SJSA1 (cell line): ENCODE results near the gene TCF7L2. TPM values are rescaled to one million over a fixed set of nuclear protein-coding genes. Genes with fewer than 3 reads are reported as not detected.

Experiments
- DNase-seq, 2 experiments: peaks; one replicate each; pipeline ENCODE4 v3.0.0-alpha.2; 2015 to 2020; ENCODE audit warnings: low spot score in 2 of 2, low read depth in 1 of 2
- H3K27ac ChIP-seq: fragments of 250-450 bp; sonication (Bioruptor Pico); 2 replicates; pipeline ENCODE4 v1.5.1; 2020; ENCODE audit warnings: mild to moderate bottlenecking, moderate library complexity
- H3K27me3 ChIP-seq: fragments of 250-450 bp; sonication (Bioruptor Pico); replicated peaks from 2 replicates; pipeline ENCODE4 v1.5.1; 2020; ENCODE audit warnings: mild to moderate bottlenecking, moderate library complexity
- H3K36me3 ChIP-seq: fragments of 250-450 bp; sonication (Bioruptor Pico); 2 replicates; pipeline ENCODE4 v1.5.1; 2020; ENCODE audit warnings: mild to moderate bottlenecking
- H3K4me1 ChIP-seq: fragments of 250-450 bp; sonication (Bioruptor Pico); replicated peaks from 2 replicates; pipeline ENCODE4 v1.6.1; 2021; ENCODE audit warnings: mild to moderate bottlenecking
- H3K4me3 ChIP-seq: fragments of 250-450 bp; sonication (Bioruptor Pico); 2 replicates; pipeline ENCODE4 v1.5.1; 2020; ENCODE audit warnings: mild to moderate bottlenecking
- H3K9me3 ChIP-seq: fragments of 250-450 bp; sonication (Bioruptor Pico); replicated peaks from 2 replicates; pipeline ENCODE4 v1.5.1; 2020; ENCODE audit warnings: mild to moderate bottlenecking
- total RNA-seq: library from RNA; depleted of rRNA; stranded (reverse); fragments of >200 nt; shearing (Covaris generic); gene quantifications from 2 replicates; pipeline ENCODE4 v1.2.3, GENCODE V29; 2014

Gene TCF7L2
- total RNA-seq, 1 experiment from 2014 or later = 4.4 TPM

- no peak for DNase-seq
- H3K9me3 ChIP-seq = no peaks in the 10 kb centered on the region
- H3K27me3 ChIP-seq = no peaks in the 10 kb centered on the region
- H3K4me1 ChIP-seq = peaks cover 48% of the 10 kb centered on the region
- peaks cover 14% of the 10 kb centered on the region; the same call in 1 of the 2 replicates for H3K36me3 ChIP-seq
- no peak overlapping the region for H3K27ac ChIP-seq
- no peak overlapping the region for H3K4me3 ChIP-seq
Observed at GRCh38 chr10:112983444-112984056, 33.5 kb downstream of the TCF7L2 start.

- Histone ChIP-seq H3K27me3 (no peaks in the 10 kb centered on the region), H3K27ac (no peak overlapping the region)
Observed at GRCh38 chr10:112984756-112985155, 34.7 kb downstream of the TCF7L2 start.

GRCh38 chr10:112985690-112986543, 35.9 kb downstream of the TCF7L2 start:
- no peak overlapping the region for H3K27ac ChIP-seq
- peaks cover 6% of the 10 kb centered on the region for H3K36me3 ChIP-seq
- H3K4me1 ChIP-seq = peaks cover 48% of the 10 kb centered on the region
- DNase-seq = no peak
- no peaks in the 10 kb centered on the region for H3K27me3 ChIP-seq
- no peaks in the 10 kb centered on the region for H3K9me3 ChIP-seq
- no peak overlapping the region for H3K4me3 ChIP-seq

More at GRCh38 chr10:112984756-112985155, 34.7 kb downstream of the TCF7L2 start:
- no peak for DNase-seq
- H3K4me3 ChIP-seq = no peak overlapping the region
- H3K4me1 ChIP-seq = peaks cover 52% of the 10 kb centered on the region
- peaks cover 8% of the 10 kb centered on the region; the same call in 1 of the 2 replicates for H3K36me3 ChIP-seq
- H3K9me3 ChIP-seq = no peaks in the 10 kb centered on the region

- Histone ChIP-seq H3K9me3 (no peaks in the 10 kb centered on the region), H3K4me1 (peaks cover 41% of the 10 kb centered on the region), H3K27me3 (no peaks in the 10 kb centered on the region), H3K36me3 (peaks cover 10% of the 10 kb centered on the region), H3K27ac (no peak overlapping the region), H3K4me3 (no peak overlapping the region)
- no peak for DNase-seq
Observed at GRCh38 chr10:112986544-112987190, 36.6 kb downstream of the TCF7L2 start.

GRCh38 chr10:112988839-112989406, 38.9 kb downstream of the TCF7L2 start:
- DNase-seq = no peak

GRCh38 chr10:112989826-112990225, 39.8 kb downstream of the TCF7L2 start:
- no peak for DNase-seq

More at GRCh38 chr10:112988839-112989406, 38.9 kb downstream of the TCF7L2 start:
- Histone ChIP-seq H3K36me3 (peaks cover 16% of the 10 kb centered on the region), H3K4me3 (no peak overlapping the region), H3K9me3 (no peaks in the 10 kb centered on the region), H3K27me3 (no peaks in the 10 kb centered on the region), H3K27ac (no peak overlapping the region), H3K4me1 (peaks cover 32% of the 10 kb centered on the region)

GRCh38 chr10:112990271-112990670, 40.2 kb downstream of the TCF7L2 start:
- no peak for DNase-seq
- no peak overlapping the region for H3K4me3 ChIP-seq
- H3K27me3 ChIP-seq = no peaks in the 10 kb centered on the region
- no peak overlapping the region for H3K27ac ChIP-seq
- peaks cover 29% of the 10 kb centered on the region for H3K4me1 ChIP-seq
- no peaks in the 10 kb centered on the region for H3K9me3 ChIP-seq
- peaks cover 19% of the 10 kb centered on the region for H3K36me3 ChIP-seq

More at GRCh38 chr10:112989826-112990225, 39.8 kb downstream of the TCF7L2 start:
- Histone ChIP-seq H3K4me3 (no peak overlapping the region), H3K9me3 (no peaks in the 10 kb centered on the region), H3K36me3 (peaks cover 16% of the 10 kb centered on the region), H3K4me1 (peaks cover 32% of the 10 kb centered on the region), H3K27me3 (no peaks in the 10 kb centered on the region), H3K27ac (no peak overlapping the region)

- Histone ChIP-seq H3K36me3 (peaks cover 19% of the 10 kb centered on the region), H3K27me3 (no peaks in the 10 kb centered on the region), H3K9me3 (no peaks in the 10 kb centered on the region), H3K4me1 (peaks cover 11% of the 10 kb centered on the region), H3K4me3 (no peak overlapping the region), H3K27ac (no peak overlapping the region)
- no peak for DNase-seq
Observed at GRCh38 chr10:112991888-112992491, 41.9 kb downstream of the TCF7L2 start.

- Histone ChIP-seq H3K4me3 (no peak overlapping the region), H3K27ac (no peak overlapping the region), H3K36me3 (peaks cover 16% of the 10 kb centered on the region; the same call in 1 of the 2 replicates), H3K9me3 (no peaks in the 10 kb centered on the region), H3K27me3 (no peaks in the 10 kb centered on the region), H3K4me1 (peaks cover 7% of the 10 kb centered on the region)
- DNase-seq = no peak
Observed at GRCh38 chr10:112996462-112996861, 46.4 kb downstream of the TCF7L2 start.

GRCh38 chr10:112999102-112999501, 49.1 kb downstream of the TCF7L2 start:
- H3K4me3 ChIP-seq = no peak overlapping the region
- H3K4me1 ChIP-seq = peaks cover 17% of the 10 kb centered on the region
- peaks cover 19% of the 10 kb centered on the region for H3K36me3 ChIP-seq
- no peaks in the 10 kb centered on the region for H3K27me3 ChIP-seq
- DNase-seq = no peak
- H3K27ac ChIP-seq = no peak overlapping the region
- H3K9me3 ChIP-seq = no peaks in the 10 kb centered on the region

GRCh38 chr10:113000442-113000841, 50.4 kb downstream of the TCF7L2 start:
- peaks cover 17% of the 10 kb centered on the region for H3K4me1 ChIP-seq
- no peak overlapping the region for H3K27ac ChIP-seq
- DNase-seq = no peak
- no peak overlapping the region for H3K4me3 ChIP-seq
- no peaks in the 10 kb centered on the region for H3K27me3 ChIP-seq
- peaks cover 23% of the 10 kb centered on the region for H3K36me3 ChIP-seq
- H3K9me3 ChIP-seq = no peaks in the 10 kb centered on the region

GRCh38 chr10:113000876-113001598, 51.0 kb downstream of the TCF7L2 start:
- Histone ChIP-seq H3K27me3 (no peaks in the 10 kb centered on the region), H3K36me3 (peaks cover 23% of the 10 kb centered on the region), H3K27ac (no peak overlapping the region), H3K9me3 (no peaks in the 10 kb centered on the region), H3K4me1 (peaks cover 17% of the 10 kb centered on the region), H3K4me3 (no peak overlapping the region)
- no peak for DNase-seq
